Sigmoid colon (tissue), 4 donors: ENCODE measurements around the gene PCBP3.

Source experiments
- EP300 ChIP-seq, 4 donors: sonication (generic); formaldehyde crosslinking; IDR thresholded peaks; one replicate each; pipeline ENCODE4 v1.6.1; 2017; ENCODE audit warnings: antibody characterized with exemption in 4 of 4
- POLR2A ChIP-seq, 2 donors: fragments of 450-650 bp; IDR thresholded peaks; one replicate each; pipeline ENCODE4 v1.6.1; 2016; ENCODE audit warnings: antibody characterized with exemption in 2 of 2, mild to moderate bottlenecking in 2 of 2, moderate library complexity in 2 of 2
- POLR2AphosphoS5 ChIP-seq, 4 donors: sonication (generic); formaldehyde crosslinking; IDR thresholded peaks; one replicate each; pipeline ENCODE4 v1.6.1; 2017; ENCODE audit warnings: antibody characterized with exemption in 4 of 4
- TF ChIP-seq, protein P1 (sequence below), 4 experiments: fragments of 450-650 bp in 3 of 4; fragments of 200-600 bp in 1 of 4; IDR thresholded peaks; one replicate each; pipeline ENCODE4 v1.5.1; 2016 to 2019; ENCODE audit warnings: antibody characterized with exemption in 4 of 4, mild to moderate bottlenecking in 3 of 4, moderate library complexity in 2 of 4

- TF ChIP-seq, protein P1, sequence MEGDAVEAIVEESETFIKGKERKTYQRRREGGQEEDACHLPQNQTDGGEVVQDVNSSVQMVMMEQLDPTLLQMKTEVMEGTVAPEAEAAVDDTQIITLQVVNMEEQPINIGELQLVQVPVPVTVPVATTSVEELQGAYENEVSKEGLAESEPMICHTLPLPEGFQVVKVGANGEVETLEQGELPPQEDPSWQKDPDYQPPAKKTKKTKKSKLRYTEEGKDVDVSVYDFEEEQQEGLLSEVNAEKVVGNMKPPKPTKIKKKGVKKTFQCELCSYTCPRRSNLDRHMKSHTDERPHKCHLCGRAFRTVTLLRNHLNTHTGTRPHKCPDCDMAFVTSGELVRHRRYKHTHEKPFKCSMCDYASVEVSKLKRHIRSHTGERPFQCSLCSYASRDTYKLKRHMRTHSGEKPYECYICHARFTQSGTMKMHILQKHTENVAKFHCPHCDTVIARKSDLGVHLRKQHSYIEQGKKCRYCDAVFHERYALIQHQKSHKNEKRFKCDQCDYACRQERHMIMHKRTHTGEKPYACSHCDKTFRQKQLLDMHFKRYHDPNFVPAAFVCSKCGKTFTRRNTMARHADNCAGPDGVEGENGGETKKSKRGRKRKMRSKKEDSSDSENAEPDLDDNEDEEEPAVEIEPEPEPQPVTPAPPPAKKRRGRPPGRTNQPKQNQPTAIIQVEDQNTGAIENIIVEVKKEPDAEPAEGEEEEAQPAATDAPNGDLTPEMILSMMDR (IDR thresholded peaks at IDR 0.05), result no peak
- no peak for TF ChIP-seq POLR2AphosphoS5 (IDR thresholded peaks at IDR 0.05)
- TF ChIP-seq EP300 (IDR thresholded peaks at IDR 0.05), result no peak
- no peak for TF ChIP-seq POLR2A (IDR thresholded peaks at IDR 0.05)
These were observed 341.1 kb downstream of the PCBP3 start for GRCh38 chr21:45984584-45985095.
